Astrocyte (in vitro differentiated cells and primary cell): Measurements from ENCODE around the gene ARVCF.

Experiments used
- CTCF ChIP-seq: IDR thresholded peaks from 2 replicates; pipeline ENCODE4 v1.5.1; 2011; ENCODE audit warnings: low read depth, mild to moderate bottlenecking, inconsistent platforms, low read length, moderate library complexity; ENCODE audit not compliant: insufficient read depth
- EZH2 ChIP-seq: IDR thresholded peaks from 2 replicates; pipeline ENCODE4 v1.6.1; 2012; ENCODE audit warnings: mild to moderate bottlenecking, low read length, inconsistent platforms; ENCODE audit not compliant: insufficient read depth

- TF ChIP-seq CTCF (no peak), EZH2 (no peak)
Observed at GRCh38 chr22:20009018-20009491, 7.6 kb downstream of the ARVCF start.
